Coronary artery (tissue), 2 donors: ENCODE measurements around the gene GRK5.

Source experiments
- DNase-seq: peaks from one replicate; pipeline ENCODE4 v3.0.0-alpha.2; 2017; ENCODE audit warnings: low spot score
- H3K27ac ChIP-seq, 2 donors: fragments of 200-600 bp; sonication (generic); one replicate each; pipeline ENCODE4 v1.5.1; 2016 to 2019
- H3K4me3 ChIP-seq: fragments of 200-600 bp; sonication (generic); 2 replicates; pipeline ENCODE4 v1.5.1; 2016; ENCODE audit warnings: mild to moderate bottlenecking, moderate library complexity
- TF ChIP-seq, protein P1 (sequence below): fragments of 200-600 bp; sonication (generic); IDR thresholded peaks from one replicate; pipeline ENCODE4 v1.5.1; 2019; ENCODE audit warnings: antibody characterized with exemption

The GRK5 gene

DNA sequence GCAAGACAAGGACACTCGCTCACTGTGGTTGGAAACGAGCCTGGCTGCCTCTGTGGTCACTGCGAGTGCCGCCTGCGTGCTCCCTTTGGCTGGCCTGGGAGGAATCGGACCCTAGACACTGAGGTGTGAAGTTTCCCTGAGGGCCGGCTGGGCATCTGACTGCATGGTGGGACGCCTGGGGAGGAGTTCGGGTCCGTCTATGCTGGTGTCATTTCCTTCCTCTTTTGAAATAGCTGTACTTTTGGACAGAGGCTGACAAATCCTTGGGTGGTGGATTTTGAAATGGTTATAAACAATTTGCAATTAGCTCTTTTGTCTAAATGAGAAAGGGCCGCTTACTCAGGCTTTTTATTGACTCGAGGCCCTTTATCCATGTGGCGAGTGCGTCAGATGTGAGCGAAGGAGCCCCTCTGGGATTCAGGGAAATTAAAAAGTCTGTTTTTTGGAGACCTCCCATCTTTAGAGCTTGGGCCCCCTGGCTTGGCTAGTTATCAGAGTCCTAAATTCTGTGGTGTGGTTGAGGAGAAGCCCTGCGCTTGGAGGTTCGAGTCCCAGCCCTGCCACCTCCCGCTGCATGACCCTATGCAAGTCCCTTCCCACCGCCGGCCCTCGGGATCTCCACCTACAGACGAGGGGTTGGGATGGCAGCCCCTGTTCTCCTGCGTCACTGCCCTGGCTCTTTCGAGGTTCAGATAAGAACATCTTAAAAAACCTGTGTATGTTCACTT lies 188.1 kb downstream of the GRK5 start:
- peak overlapping the region; percentile 5 to 77 for H3K27ac ChIP-seq
- H3K4me3 ChIP-seq: no peak overlapping the region
- TF ChIP-seq, protein P1, sequence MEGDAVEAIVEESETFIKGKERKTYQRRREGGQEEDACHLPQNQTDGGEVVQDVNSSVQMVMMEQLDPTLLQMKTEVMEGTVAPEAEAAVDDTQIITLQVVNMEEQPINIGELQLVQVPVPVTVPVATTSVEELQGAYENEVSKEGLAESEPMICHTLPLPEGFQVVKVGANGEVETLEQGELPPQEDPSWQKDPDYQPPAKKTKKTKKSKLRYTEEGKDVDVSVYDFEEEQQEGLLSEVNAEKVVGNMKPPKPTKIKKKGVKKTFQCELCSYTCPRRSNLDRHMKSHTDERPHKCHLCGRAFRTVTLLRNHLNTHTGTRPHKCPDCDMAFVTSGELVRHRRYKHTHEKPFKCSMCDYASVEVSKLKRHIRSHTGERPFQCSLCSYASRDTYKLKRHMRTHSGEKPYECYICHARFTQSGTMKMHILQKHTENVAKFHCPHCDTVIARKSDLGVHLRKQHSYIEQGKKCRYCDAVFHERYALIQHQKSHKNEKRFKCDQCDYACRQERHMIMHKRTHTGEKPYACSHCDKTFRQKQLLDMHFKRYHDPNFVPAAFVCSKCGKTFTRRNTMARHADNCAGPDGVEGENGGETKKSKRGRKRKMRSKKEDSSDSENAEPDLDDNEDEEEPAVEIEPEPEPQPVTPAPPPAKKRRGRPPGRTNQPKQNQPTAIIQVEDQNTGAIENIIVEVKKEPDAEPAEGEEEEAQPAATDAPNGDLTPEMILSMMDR: no peak
- no peak for DNase-seq

DNA sequence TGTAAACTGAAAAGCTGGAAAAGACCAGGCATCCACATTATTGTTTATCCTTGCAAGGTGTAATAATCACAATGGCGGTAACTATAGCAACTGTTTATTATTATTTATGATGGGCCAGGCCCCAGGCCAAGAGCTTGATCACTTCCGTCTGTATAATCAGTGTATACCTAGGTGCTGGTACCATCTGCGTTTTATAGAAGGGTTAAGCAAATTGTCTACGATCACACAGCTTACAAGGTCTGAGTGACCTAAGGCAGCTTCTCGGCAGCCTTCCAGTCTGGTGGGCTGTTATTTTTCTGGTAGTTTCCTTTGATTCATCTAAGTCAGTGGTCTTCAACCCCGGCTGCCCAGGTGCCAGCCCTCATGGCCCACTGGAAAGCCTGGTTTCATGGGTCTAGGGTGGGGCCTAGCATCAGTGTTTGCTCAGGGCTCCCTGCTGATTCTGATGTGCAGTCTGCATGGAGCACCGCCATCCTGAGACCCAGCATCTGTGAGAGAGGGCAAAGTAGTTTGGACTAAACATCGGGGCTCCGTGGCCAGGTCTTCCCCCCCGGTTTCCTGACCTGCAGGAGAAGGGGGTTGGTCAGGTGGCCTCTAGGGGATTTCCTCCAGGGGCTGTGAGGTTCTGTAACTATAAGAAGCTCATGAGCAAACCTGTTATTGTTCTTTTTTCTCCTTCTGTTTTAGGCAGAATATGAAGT lies 188.8 kb downstream of the GRK5 start:
- TF ChIP-seq, protein P1: no peak
- no peak for DNase-seq
- Histone ChIP-seq H3K27ac (peak overlapping the region in 1 of 2 donors; percentile 77), H3K4me3 (no peak overlapping the region)

DNA sequence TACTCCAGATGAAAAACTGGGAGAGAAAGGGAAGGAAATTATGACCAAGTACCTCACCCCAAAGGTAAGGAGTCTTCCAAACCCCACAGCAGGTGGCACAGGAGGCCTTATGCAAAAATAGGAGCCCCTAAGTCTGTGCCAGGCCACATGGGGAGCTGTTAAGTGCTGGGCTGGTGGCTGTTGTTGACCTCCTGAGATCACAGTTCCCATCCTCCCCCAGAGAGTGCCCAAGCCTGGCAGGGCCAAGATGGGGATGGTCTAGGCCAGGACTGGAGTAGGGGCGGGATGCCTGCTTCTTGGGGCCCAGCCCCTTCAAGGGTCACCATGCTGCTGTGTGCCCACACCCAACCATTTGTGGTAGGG lies 189.3 kb downstream of the GRK5 start:
- H3K27ac ChIP-seq: no peak overlapping the region
- no peak for DNase-seq
- TF ChIP-seq, protein P1: no peak
- no peak overlapping the region for H3K4me3 ChIP-seq

DNA sequence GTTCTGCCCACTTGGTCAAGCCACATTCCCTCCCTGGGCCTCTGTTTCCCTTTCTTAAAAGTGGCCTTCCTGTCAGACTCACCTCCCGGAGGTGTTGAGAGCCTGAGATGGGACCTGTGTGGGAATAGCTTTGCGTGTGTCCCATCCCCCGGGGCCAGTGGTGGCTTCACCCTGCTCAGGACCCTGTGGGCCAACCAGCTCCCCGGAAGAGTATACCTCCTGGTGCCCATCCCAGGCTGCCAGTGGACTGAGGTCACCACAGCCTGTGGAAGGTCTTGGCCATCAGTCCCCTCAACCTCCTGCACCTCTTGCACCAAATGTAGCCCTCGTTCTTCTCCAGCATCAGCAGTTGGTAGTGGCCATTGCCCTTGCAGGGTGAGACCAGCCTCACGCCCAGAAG lies 190.0 kb downstream of the GRK5 start:
- no peak overlapping the region for H3K27ac ChIP-seq
- TF ChIP-seq, protein P1: no peak

DNA sequence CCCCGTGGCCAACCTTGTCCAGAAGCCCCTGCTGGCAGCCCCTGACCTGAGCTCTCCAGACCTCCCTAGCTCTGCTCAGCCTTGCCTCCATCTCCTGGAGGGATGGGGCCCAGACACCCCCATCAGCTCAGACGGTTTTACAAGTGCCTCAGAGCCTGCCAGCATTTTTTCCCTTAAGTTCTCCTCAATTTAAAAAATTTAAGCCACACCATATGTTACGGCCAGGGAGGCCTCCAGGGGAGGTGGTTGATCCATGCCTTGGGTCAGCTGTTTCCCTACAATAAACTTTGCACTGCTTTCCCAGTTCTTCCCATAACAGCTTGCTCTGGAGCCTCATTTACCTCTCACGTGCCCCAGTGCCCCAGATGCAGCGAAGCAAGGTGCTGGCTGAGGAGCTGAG lies 191.6 kb downstream of the GRK5 start:
- Histone ChIP-seq H3K27ac (no peak overlapping the region), H3K4me3 (no peak overlapping the region)
- no peak for DNase-seq
- TF ChIP-seq, protein P1: no peak

More for the DNA sequence above, 190.0 kb downstream of the GRK5 start:
- no peak overlapping the region for H3K4me3 ChIP-seq
- no peak for DNase-seq

DNA sequence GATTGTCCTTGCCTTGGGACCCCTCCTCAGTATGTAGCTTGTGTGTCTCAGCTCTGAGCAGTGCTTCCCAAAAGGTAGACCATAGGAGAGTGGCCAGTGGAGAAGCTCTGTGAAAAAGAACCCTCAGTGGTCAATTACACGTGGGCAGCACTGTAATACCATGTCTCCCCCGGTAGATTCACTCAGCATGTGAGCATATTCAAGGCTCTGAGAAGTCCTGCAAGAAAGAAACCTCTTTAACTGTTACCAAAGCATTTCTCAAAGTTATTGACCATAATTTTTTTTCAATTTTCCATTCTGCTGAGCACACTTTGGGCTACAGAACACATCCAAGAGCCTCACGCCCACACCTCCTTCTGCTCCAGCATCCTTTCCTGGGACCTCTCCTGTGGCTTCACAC lies 192.1 kb downstream of the GRK5 start:
- Histone ChIP-seq H3K27ac (no peak overlapping the region), H3K4me3 (no peak overlapping the region)
- no peak for DNase-seq
- TF ChIP-seq, protein P1: no peak
